PC-9 (cell line): ENCODE data around the gene CTSH. TPM values are rescaled to one million over a fixed set of nuclear protein-coding genes. Genes with fewer than 3 reads are reported as not detected.

ENCODE experiments used
- BruUV-seq: library from RNA; stranded (reverse); fragments of 400-500 nt; replicated peaks from 2 replicates; lab custom pipeline; 2021; lab: Mats Ljungman, UMichigan
- CTCF ChIA-PET: fragments of 300-600 bp; sonication (Branson Sonifier 250); formaldehyde crosslinking; loops from one replicate; lab custom pipeline; 2022; ENCODE audit warnings: antibody characterized with exemption; lab: Charles Lee
- POLR2A ChIA-PET: fragments of 300-600 bp; sonication (Branson Sonifier 250); formaldehyde crosslinking; loops from one replicate; lab custom pipeline; 2022; ENCODE audit warnings: antibody characterized with exemption; ENCODE audit not compliant: unreplicated experiment; lab: Charles Lee
- DNase-seq, 2 experiments: peaks; one replicate each; pipeline versions ENCODE4 v3.0.0 to v3.0.0-alpha.2; 2015 to 2022; ENCODE audit warnings: mixed read lengths in 1 of 2
- H2AFZ ChIP-seq: fragments of 200-600 bp; sonication (generic); 2 replicates; pipeline ENCODE4 v1.8.1; 2017; ENCODE audit warnings: antibody characterized with exemption
- H3F3A ChIP-seq: fragments of 200-600 bp; sonication (generic); 2 replicates; pipeline ENCODE4 v1.8.1; 2017; ENCODE audit warnings: antibody characterized with exemption, mild to moderate bottlenecking, low read depth; ENCODE audit not compliant: insufficient read depth
- H3K27ac ChIP-seq: fragments of 200-600 bp; sonication (generic); 2 replicates; pipeline ENCODE4 v1.6.1; 2016; ENCODE audit warnings: mixed run types
- H3K27me3 ChIP-seq: fragments of 200-600 bp; sonication (generic); 2 replicates; pipeline ENCODE4 v1.6.1; 2016; ENCODE audit warnings: low read depth, mixed run types; ENCODE audit not compliant: insufficient read depth
- H3K36me3 ChIP-seq: fragments of 200-600 bp; sonication (generic); 2 replicates; pipeline ENCODE4 v1.6.1; 2016; ENCODE audit warnings: low read depth, mixed run types
- H3K4me1 ChIP-seq: fragments of 200-600 bp; sonication (generic); replicated peaks from 2 replicates; pipeline ENCODE4 v1.6.1; 2016; ENCODE audit warnings: mixed run types; ENCODE audit not compliant: insufficient read depth
- H3K4me2 ChIP-seq: fragments of 200-600 bp; sonication (generic); 2 replicates; pipeline ENCODE4 v1.6.1; 2017; ENCODE audit warnings: mixed run types
- H3K4me3 ChIP-seq: fragments of 200-600 bp; sonication (generic); 2 replicates; pipeline ENCODE4 v1.6.1; 2016; ENCODE audit warnings: mixed run types
- H3K79me2 ChIP-seq: fragments of 200-600 bp; sonication (generic); 2 replicates; pipeline ENCODE4 v1.6.1; 2017; ENCODE audit warnings: low read depth, mixed run types
- H3K9me2 ChIP-seq: fragments of 200-600 bp; sonication (generic); 2 replicates; pipeline ENCODE4 v1.8.1; 2017; ENCODE audit warnings: mild to moderate bottlenecking; ENCODE audit not compliant: insufficient read depth
- H3K9me3 ChIP-seq: fragments of 200-600 bp; sonication (generic); 2 replicates; pipeline ENCODE4 v1.8.1; 2016; ENCODE audit warnings: low read depth; ENCODE audit not compliant: insufficient read depth
- H4K20me1 ChIP-seq: fragments of 200-600 bp; sonication (generic); 2 replicates; pipeline ENCODE4 v1.8.1; 2017; ENCODE audit not compliant: insufficient read depth
- EZH2 ChIP-seq: fragments of 200-600 bp; sonication (generic); IDR thresholded peaks from 2 replicates; pipeline ENCODE4 v1.8.0; 2017; ENCODE audit warnings: antibody characterized with exemption, low read depth
- intact Hi-C: fragments of 100-400 bp; cut with micrococcal nuclease; formaldehyde crosslinking; loops from one replicate; pipeline ENCODE4 v1.10.0; 2022; ENCODE audit not compliant: unreplicated experiment
- total RNA-seq: library from RNA; stranded (reverse); gene quantifications from 2 replicates; pipeline ENCODE4 v1.2.3, GENCODE V29; 2021
- TF ChIP-seq, protein P1 (sequence below): fragments of 200-600 bp; sonication (generic); conservative IDR thresholded peaks from 2 replicates; pipeline ENCODE4 v1.6.1; 2017; ENCODE audit warnings: mixed run types, antibody characterized with exemption, mild to moderate bottlenecking, moderate library complexity

CTSH gene
- total RNA-seq, 1 experiment from 2014 or later: 101 TPM

DNA sequence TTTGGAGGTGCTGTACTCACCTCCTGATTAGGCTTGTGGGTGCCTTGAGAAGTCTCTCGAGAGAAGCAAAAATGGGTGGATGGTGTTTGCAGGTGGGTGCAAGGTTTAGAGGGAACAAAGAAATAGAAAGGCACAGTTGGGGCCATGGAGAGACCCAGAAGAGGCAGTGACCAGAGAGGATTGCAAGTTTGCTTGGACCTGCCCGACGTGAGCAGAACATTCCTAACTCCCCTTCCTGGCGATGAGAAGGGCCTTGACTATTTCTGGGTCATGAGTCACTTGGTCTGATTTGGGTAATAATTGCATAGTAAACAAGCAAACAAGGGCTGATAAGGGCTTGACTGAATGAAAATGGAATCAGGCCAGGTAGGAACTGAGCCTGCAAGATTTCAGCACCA, 7.0 kb upstream of the CTSH start:
- POLR2A ChIA-PET: no interaction called here

DNA sequence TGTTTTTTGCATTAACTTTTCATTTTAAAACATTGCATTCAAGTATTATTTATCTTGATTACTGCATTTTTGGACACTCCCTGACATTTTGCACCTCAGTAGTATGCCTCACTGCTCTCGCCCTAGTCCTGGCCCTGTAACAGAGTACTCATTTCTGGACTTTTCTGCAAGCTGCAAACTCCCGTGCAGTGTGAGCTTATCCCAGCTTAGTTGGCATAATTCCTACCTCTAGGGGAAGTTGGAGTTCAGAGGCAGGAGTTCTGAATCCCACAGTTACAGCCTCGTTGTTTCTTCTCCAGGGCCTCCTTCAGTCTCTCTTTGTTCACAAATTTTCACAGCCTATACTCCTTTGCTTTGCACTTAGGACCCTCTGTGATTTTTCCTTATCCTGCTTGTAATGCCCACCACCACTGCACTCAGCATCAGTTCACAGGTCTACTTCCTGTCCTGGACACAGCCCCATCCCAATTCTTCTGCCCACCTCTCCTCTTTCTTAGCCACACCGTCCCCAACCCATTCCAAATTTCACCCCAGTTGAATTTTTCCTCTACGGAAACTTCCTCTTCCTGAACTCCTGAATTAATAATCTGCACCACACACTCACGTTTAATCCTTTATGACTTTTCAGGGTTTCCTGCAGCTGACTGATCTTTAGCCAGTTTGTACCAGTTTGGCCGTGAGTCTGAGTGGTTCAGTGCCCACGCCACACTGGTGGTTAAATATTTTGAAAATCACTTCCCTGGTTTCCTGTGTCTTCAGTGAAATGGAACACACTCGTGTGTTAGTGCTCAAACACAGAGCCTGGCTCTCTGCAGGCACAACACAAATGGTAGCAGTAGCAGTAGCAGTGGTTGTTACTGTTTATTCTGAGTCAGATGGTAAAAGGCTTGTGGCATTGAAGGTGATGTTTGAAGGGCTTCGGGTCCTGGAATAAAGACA, 6.3 kb upstream of the CTSH start:
- intact Hi-C loops: no loop called here
- H3K4me3 ChIP-seq: peak overlapping the region; percentile 36
- H3K4me2 ChIP-seq: peak overlapping the region; percentile 65
- H3K27me3 ChIP-seq: no peaks in the 10 kb centered on the region
- peaks cover 53% of the 10 kb centered on the region for H3K4me1 ChIP-seq
- no TSS peak for BruUV-seq
- no peaks in the 10 kb centered on the region for H3K36me3 ChIP-seq
- no peaks in the 10 kb centered on the region for H3K9me3 ChIP-seq
- peak in 1 of 2 experiments; percentile 67 for DNase-seq
- no peaks in the 10 kb centered on the region for H4K20me1 ChIP-seq
- ChIA-PET CTCF (no interaction called here), POLR2A (no interaction called here)
- H3K9me2 ChIP-seq: no peaks in the 10 kb centered on the region
- H3K79me2 ChIP-seq: no peaks in the 10 kb centered on the region
- no peak for TF ChIP-seq EZH2
- TF ChIP-seq, protein P1, sequence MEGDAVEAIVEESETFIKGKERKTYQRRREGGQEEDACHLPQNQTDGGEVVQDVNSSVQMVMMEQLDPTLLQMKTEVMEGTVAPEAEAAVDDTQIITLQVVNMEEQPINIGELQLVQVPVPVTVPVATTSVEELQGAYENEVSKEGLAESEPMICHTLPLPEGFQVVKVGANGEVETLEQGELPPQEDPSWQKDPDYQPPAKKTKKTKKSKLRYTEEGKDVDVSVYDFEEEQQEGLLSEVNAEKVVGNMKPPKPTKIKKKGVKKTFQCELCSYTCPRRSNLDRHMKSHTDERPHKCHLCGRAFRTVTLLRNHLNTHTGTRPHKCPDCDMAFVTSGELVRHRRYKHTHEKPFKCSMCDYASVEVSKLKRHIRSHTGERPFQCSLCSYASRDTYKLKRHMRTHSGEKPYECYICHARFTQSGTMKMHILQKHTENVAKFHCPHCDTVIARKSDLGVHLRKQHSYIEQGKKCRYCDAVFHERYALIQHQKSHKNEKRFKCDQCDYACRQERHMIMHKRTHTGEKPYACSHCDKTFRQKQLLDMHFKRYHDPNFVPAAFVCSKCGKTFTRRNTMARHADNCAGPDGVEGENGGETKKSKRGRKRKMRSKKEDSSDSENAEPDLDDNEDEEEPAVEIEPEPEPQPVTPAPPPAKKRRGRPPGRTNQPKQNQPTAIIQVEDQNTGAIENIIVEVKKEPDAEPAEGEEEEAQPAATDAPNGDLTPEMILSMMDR: no peak
- H2AFZ ChIP-seq: peak overlapping the region; percentile 16; the same call in 1 of the 2 replicates
- H3K27ac ChIP-seq: peak overlapping the region; percentile 75
- H3F3A ChIP-seq: peaks cover 40% of the 10 kb centered on the region

More for the DNA sequence above, 7.0 kb upstream of the CTSH start:
- no peaks in the 10 kb centered on the region for H3K9me3 ChIP-seq
- no TSS peak for BruUV-seq
- peak overlapping the region; percentile 16; the same call in 1 of the 2 replicates for H2AFZ ChIP-seq
- intact Hi-C loops: loop anchor here (1.0 kb wide), 1 partner anchor 16 kb away; no protein-coding TSS in a partner anchor
- peaks cover 53% of the 10 kb centered on the region for H3K4me1 ChIP-seq
- CTCF ChIA-PET: no interaction called here
- H3F3A ChIP-seq: peaks cover 39% of the 10 kb centered on the region
- no peaks in the 10 kb centered on the region for H3K27me3 ChIP-seq
- TF ChIP-seq EZH2: no peak
- TF ChIP-seq, protein P1: no peak
- H3K36me3 ChIP-seq: no peaks in the 10 kb centered on the region
- H3K79me2 ChIP-seq: no peaks in the 10 kb centered on the region
- DNase-seq: peak; percentile 44 to 96
- no peaks in the 10 kb centered on the region for H3K9me2 ChIP-seq
- no peaks in the 10 kb centered on the region for H4K20me1 ChIP-seq
- peak overlapping the region; percentile 65 for H3K4me2 ChIP-seq
- H3K4me3 ChIP-seq: peak overlapping the region; percentile 36
- peak overlapping the region; percentile 75 for H3K27ac ChIP-seq

DNA sequence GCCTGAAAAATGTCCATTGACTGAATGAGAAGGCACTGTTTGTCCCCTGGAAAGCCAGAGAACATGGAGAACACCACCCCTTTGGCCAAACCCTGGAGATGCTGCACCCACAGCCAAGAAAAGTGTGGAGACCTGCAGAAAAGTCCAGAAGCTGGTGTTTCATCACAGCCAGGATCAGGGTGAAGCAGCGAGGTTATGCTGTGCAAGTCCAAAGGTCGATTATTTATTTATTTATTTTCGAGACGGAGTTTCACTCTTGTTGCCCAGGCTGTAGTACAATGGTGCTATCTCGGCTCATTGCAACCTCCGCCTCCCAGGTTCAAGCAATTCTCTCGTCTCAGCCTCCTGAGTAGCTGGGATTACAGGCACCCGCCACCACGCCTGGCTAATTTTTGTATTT, 5.5 kb upstream of the CTSH start:
- no peaks in the 10 kb centered on the region for H3K36me3 ChIP-seq
- intact Hi-C loops: no loop called here

More for the DNA sequence above, 5.5 kb upstream of the CTSH start:
- Histone ChIP-seq H3K9me3 (no peaks in the 10 kb centered on the region), H3K27me3 (no peaks in the 10 kb centered on the region), H4K20me1 (no peaks in the 10 kb centered on the region), H3K4me1 (peaks cover 53% of the 10 kb centered on the region), H3K79me2 (no peaks in the 10 kb centered on the region), H3K4me3 (no peak overlapping the region), H3K4me2 (peak overlapping the region; percentile 65), H2AFZ (no peak overlapping the region), H3K27ac (no peak overlapping the region), H3K9me2 (no peaks in the 10 kb centered on the region), H3F3A (peaks cover 40% of the 10 kb centered on the region)
- no TSS peak for BruUV-seq
- POLR2A ChIA-PET: no interaction called here
- TF ChIP-seq EZH2: no peak
- TF ChIP-seq, protein P1: no peak
- DNase-seq: no peak
- CTCF ChIA-PET: no interaction called here
